Naive thymus-derived CD4-positive, alpha-beta T cell (primary cell): ENCODE measurements around the gene PCDHGA1. TPM values are rescaled to one million over a fixed set of nuclear protein-coding genes. Genes with fewer than 3 reads are reported as not detected.

ENCODE experiments used
- ATAC-seq: fragments of 150-1000 bp; cut with Tn5 transposase; 2 replicates; pipeline ENCODE4 v1.10.0; 2021; ENCODE audit warnings: mild to moderate bottlenecking, moderate library complexity
- CTCF ChIA-PET: fragments of 350-600 bp; sonication (Branson Sonifier 250); formaldehyde crosslinking; loops from one replicate; lab custom pipeline; 2021; ENCODE audit warnings: antibody characterized with exemption; lab: Charles Lee
- POLR2A ChIA-PET: fragments of 350-600 bp; sonication (Branson Sonifier 250); formaldehyde crosslinking; loops from one replicate; lab custom pipeline; 2021; ENCODE audit warnings: antibody characterized with exemption, inconsistent platforms; lab: Charles Lee
- DNase-seq, 9 donors: peaks; one replicate each; pipeline versions ENCODE4 v3.0.0 to v3.0.0-alpha.2; 2020 to 2022; ENCODE audit warnings: mixed read lengths in 1 of 9
- H3K27ac ChIP-seq: one replicate; pipeline ENCODE4 v1.7.0; 2013; ENCODE audit warnings: mild to moderate bottlenecking, low read depth, low read length, moderate library complexity
- H3K27me3 ChIP-seq, 2 donors: one replicate each; pipeline ENCODE4 v1.7.0; 2013; ENCODE audit warnings: low read length in 2 of 2, mild to moderate bottlenecking in 2 of 2, moderate library complexity in 2 of 2; ENCODE audit not compliant: control insufficient read depth in 2 of 2, insufficient read depth in 2 of 2
- H3K36me3 ChIP-seq, 3 experiments: 1 replicate in 2 of 3; 2 replicates in 1 of 3; pipeline ENCODE4 v1.7.0; 2013; ENCODE audit warnings: low read length in 3 of 3, mild to moderate bottlenecking in 3 of 3, moderate library complexity in 1 of 3; ENCODE audit not compliant: insufficient read depth in 3 of 3, control insufficient read depth in 2 of 3
- H3K4me1 ChIP-seq, 2 donors: one replicate each; pipeline ENCODE4 v1.7.0; 2013; ENCODE audit warnings: low read length in 2 of 2, mild to moderate bottlenecking in 2 of 2, moderate library complexity in 1 of 2; ENCODE audit not compliant: control insufficient read depth in 2 of 2, insufficient read depth in 2 of 2
- H3K4me3 ChIP-seq: 2 replicates; pipeline ENCODE4 v1.7.0; 2013; ENCODE audit warnings: mild to moderate bottlenecking, low read length
- H3K9me3 ChIP-seq, 3 experiments: 1 replicate in 2 of 3; 2 replicates in 1 of 3; pipeline ENCODE4 v1.7.0; 2013; ENCODE audit warnings: low read length in 3 of 3; ENCODE audit not compliant: control insufficient read depth in 2 of 3
- H3K27ac Mint-ChIP-seq, 9 donors: one replicate each; pipeline ENCODE4 v1.8.0; 2020 to 2022; ENCODE audit warnings: mixed read lengths in 9 of 9, mild to moderate bottlenecking in 8 of 9, moderate library complexity in 5 of 9, inconsistent platforms in 2 of 9
- H3K27me3 Mint-ChIP-seq, 5 donors: one replicate each; pipeline ENCODE4 v1.8.0; 2021 to 2022; ENCODE audit warnings: mixed read lengths in 5 of 5, mild to moderate bottlenecking in 1 of 5
- H3K36me3 Mint-ChIP-seq, 5 donors: one replicate each; pipeline ENCODE4 v1.8.0; 2020 to 2022; ENCODE audit warnings: mixed read lengths in 5 of 5, mild to moderate bottlenecking in 3 of 5, inconsistent platforms in 1 of 5
- H3K4me1 Mint-ChIP-seq, 7 donors: one replicate each; pipeline ENCODE4 v1.8.0; 2020 to 2022; ENCODE audit warnings: mixed read lengths in 7 of 7, mild to moderate bottlenecking in 3 of 7, inconsistent platforms in 1 of 7
- H3K4me3 Mint-ChIP-seq, 10 donors: one replicate each; pipeline ENCODE4 v1.8.0; 2020 to 2022; ENCODE audit warnings: mild to moderate bottlenecking in 10 of 10, mixed read lengths in 10 of 10, moderate library complexity in 6 of 10, inconsistent platforms in 2 of 10
- H3K9me3 Mint-ChIP-seq, 11 donors: one replicate each; pipeline ENCODE4 v1.8.0; 2020 to 2022; ENCODE audit warnings: mixed read lengths in 11 of 11, mild to moderate bottlenecking in 4 of 11, inconsistent platforms in 1 of 11, moderate library complexity in 1 of 11
- intact Hi-C, 2 donors: fragments of 100-400 bp; cut with micrococcal nuclease; formaldehyde crosslinking; loops; one replicate each; pipeline ENCODE4 v1.15.1; 2023
- polyA plus RNA-seq, 2 donors: library from polyadenylated mRNA; unstranded; fragments of 300-500 nt; fragmentation: Illumina TruSeq; gene quantifications; one replicate each; pipeline ENCODE4 v1.2.3, GENCODE V29; 2021
- total RNA-seq, 6 experiments: library from RNA in 5 of 6; stranded (reverse) in 5 of 6; gene quantifications; 1 replicate in 5 of 6; 2 replicates in 1 of 6; pipeline ENCODE4 v1.2.3 and lab custom pipeline; 2021 to 2026

PCDHGA1 gene
- total and polyA plus RNA-seq, 7 experiments from 2014 or later = 0.08 to 0.54 (median 0.17) TPM; not detected in 2

GRCh38 chr5:141523991-141524390 lies 193.7 kb downstream of the PCDHGA1 start:
- H3K27ac ChIP-seq = no peak overlapping the region
- peaks cover 37 to 98% (median 66%) of the 10 kb centered on the region in 3 experiments for H3K36me3 ChIP-seq
- no peak overlapping the region for H3K4me3 ChIP-seq
- intact Hi-C loops = loop anchor here (1.0 to 5.0 kb wide), 11 partner anchors 10 to 440 kb away; partner anchors contain the start of genes PCDHGA10 (in 1 of the 2), PCDHGB2 (in 1 of the 2), PCDHGB7 (in 1 of the 2) and PCDHGC3 (in 1 of the 2)
- Mint-ChIP-seq H3K4me3 (no peak overlapping the region), H3K36me3 (peaks cover 22 to 60% (median 37%) of the 10 kb centered on the region in 5 donors), H3K27ac (peak overlapping the region in 2 of 9 donors; percentile 39 to 68), H3K9me3 (no peaks in the 10 kb centered on the region), H3K27me3 (no peaks in the 10 kb centered on the region), H3K4me1 (peaks cover 6 to 28% (median 16%) of the 10 kb centered on the region in 7 donors)
- no peaks in the 10 kb centered on the region for H3K27me3 ChIP-seq
- POLR2A ChIA-PET = no interaction called here
- ATAC-seq = no peak
- no peak for DNase-seq
- H3K9me3 ChIP-seq = no peaks in the 10 kb centered on the region
- H3K4me1 ChIP-seq = peaks cover 0 to 6% of the 10 kb centered on the region in 2 donors
- CTCF ChIA-PET = interaction anchor here (0.6 to 3.9 kb wide), 10 partner anchors 10 to 204 kb away, joined by 3 to 30 read pairs (median 6); partner anchors contain the start of genes PCDHGA10 and TAF7

- no peaks in the 10 kb centered on the region for H3K9me3 Mint-ChIP-seq
- peaks cover 20 to 51% (median 31%) of the 10 kb centered on the region in 5 donors for H3K36me3 Mint-ChIP-seq
- H3K4me3 Mint-ChIP-seq = peak overlapping the region in 1 of 10 donors; percentile 21
- intact Hi-C loops = loop anchor here (1.0 to 5.0 kb wide), 11 partner anchors 11 to 441 kb away; partner anchors contain the start of genes PCDHGA10 (in 1 of the 2), PCDHGB2 (in 1 of the 2), PCDHGB7 (in 1 of the 2) and PCDHGC3 (in 1 of the 2)
- H3K27ac Mint-ChIP-seq = peak overlapping the region in 8 of 9 donors; percentile 19 to 80 (median 54)
- Histone ChIP-seq H3K36me3 (peaks cover 39 to 98% (median 60%) of the 10 kb centered on the region in 3 experiments), H3K4me3 (no peak overlapping the region), H3K4me1 (peaks cover 0 to 6% of the 10 kb centered on the region in 2 donors), H3K27ac (no peak overlapping the region), H3K9me3 (no peaks in the 10 kb centered on the region), H3K27me3 (no peaks in the 10 kb centered on the region)
- H3K27me3 Mint-ChIP-seq = no peaks in the 10 kb centered on the region
- ChIA-PET CTCF (interaction anchor here (1.0 to 3.9 kb wide), 8 partner anchors 11 to 205 kb away, joined by 3 to 30 read pairs (median 6); partner anchors contain the start of genes PCDHGA10 and TAF7), POLR2A (interaction anchor here (1.8 kb wide), 1 partner anchor 204 kb away, joined by 5 read pairs; the partner anchor contains the start of gene TAF7)
- peaks cover 6 to 28% (median 16%) of the 10 kb centered on the region in 7 donors for H3K4me1 Mint-ChIP-seq
- DNase-seq (peak; percentile 18 to 64 (median 43)), ATAC-seq (peak; percentile 88)
Observed at GRCh38 chr5:141524604-141525597, 194.6 kb downstream of the PCDHGA1 start.

GRCh38 chr5:141525653-141526052 lies 195.3 kb downstream of the PCDHGA1 start:
- Histone ChIP-seq H3K27ac (no peak overlapping the region), H3K36me3 (peaks cover 46 to 98% (median 67%) of the 10 kb centered on the region in 3 experiments), H3K4me3 (no peak overlapping the region), H3K4me1 (peaks cover 0 to 6% of the 10 kb centered on the region in 2 donors), H3K27me3 (no peaks in the 10 kb centered on the region), H3K9me3 (no peaks in the 10 kb centered on the region)
- Mint-ChIP-seq H3K9me3 (no peaks in the 10 kb centered on the region), H3K27ac (peak overlapping the region in 6 of 9 donors; percentile 19 to 69 (median 35)), H3K4me1 (peaks cover 5 to 28% (median 16%) of the 10 kb centered on the region in 7 donors), H3K27me3 (no peaks in the 10 kb centered on the region), H3K36me3 (peaks cover 20 to 44% (median 31%) of the 10 kb centered on the region in 5 donors), H3K4me3 (peak overlapping the region in 1 of 10 donors; percentile 21)
- CTCF ChIA-PET = interaction anchor here (1.8 to 3.9 kb wide), 3 partner anchors 12 to 201 kb away, joined by 4 to 30 read pairs (median 6); no protein-coding TSS in a partner anchor
- POLR2A ChIA-PET = interaction anchor here (0.7 to 1.8 kb wide), 2 partner anchors 205 to 1415 kb away, joined by 3 to 5 read pairs; partner anchors contain the start of gene TAF7
- no peak for DNase-seq
- intact Hi-C loops = loop anchor here in 1 of 2 donors (2.0 kb wide), 1 partner anchor 51 kb away; the partner anchor contains the start of gene PCDHGC3
- ATAC-seq = no peak

GRCh38 chr5:141527426-141527825 lies 197.1 kb downstream of the PCDHGA1 start:
- POLR2A ChIA-PET = no interaction called here
- no peak for ATAC-seq

GRCh38 chr5:141528291-141528984 lies 198.1 kb downstream of the PCDHGA1 start:
- Mint-ChIP-seq H3K9me3 (no peaks in the 10 kb centered on the region), H3K36me3 (peaks cover 20 to 38% (median 26%) of the 10 kb centered on the region in 5 donors), H3K4me3 (no peak overlapping the region), H3K27ac (peak overlapping the region in 6 of 9 donors; percentile 14 to 71 (median 51)), H3K4me1 (peaks cover 5 to 22% (median 6%) of the 10 kb centered on the region in 7 donors), H3K27me3 (no peaks in the 10 kb centered on the region)
- Histone ChIP-seq H3K27ac (no peak overlapping the region), H3K4me3 (no peak overlapping the region), H3K4me1 (no peaks in the 10 kb centered on the region), H3K36me3 (peaks cover 36 to 96% (median 56%) of the 10 kb centered on the region in 3 experiments), H3K27me3 (no peaks in the 10 kb centered on the region), H3K9me3 (no peaks in the 10 kb centered on the region)
- DNase-seq (no peak), ATAC-seq (no peak)
- ChIA-PET POLR2A (no interaction called here), CTCF (interaction anchor here (0.6 to 1.4 kb wide), 3 partner anchors 34 to 1348 kb away, joined by 3 to 6 read pairs (median 3); no protein-coding TSS in a partner anchor)
- intact Hi-C loops = no loop called here

More at GRCh38 chr5:141527426-141527825, 197.1 kb downstream of the PCDHGA1 start:
- CTCF ChIA-PET = interaction anchor here (0.6 to 1.5 kb wide), 6 partner anchors 12 to 207 kb away, joined by 3 to 6 read pairs (median 3); partner anchors contain the start of gene TAF7
- intact Hi-C loops = no loop called here
- no peak overlapping the region for H3K4me3 ChIP-seq
- no peak overlapping the region for H3K4me3 Mint-ChIP-seq
- no peaks in the 10 kb centered on the region for H3K27me3 ChIP-seq
- peaks cover 20 to 38% (median 26%) of the 10 kb centered on the region in 5 donors for H3K36me3 Mint-ChIP-seq
- H3K27ac ChIP-seq = no peak overlapping the region
- H3K27me3 Mint-ChIP-seq = no peaks in the 10 kb centered on the region
- no peaks in the 10 kb centered on the region for H3K9me3 Mint-ChIP-seq
- no peak for DNase-seq
- peaks cover 39 to 97% (median 56%) of the 10 kb centered on the region in 3 experiments for H3K36me3 ChIP-seq
- peaks cover 5 to 22% (median 12%) of the 10 kb centered on the region in 7 donors for H3K4me1 Mint-ChIP-seq
- peak overlapping the region in 4 of 9 donors; percentile 7 to 58 (median 32) for H3K27ac Mint-ChIP-seq
- H3K9me3 ChIP-seq = no peaks in the 10 kb centered on the region
- peaks cover 0 to 6% of the 10 kb centered on the region in 2 donors for H3K4me1 ChIP-seq
